RWPE1 (cell line): ENCODE data around the gene CEP120.

Experiments
- CTCF ChIA-PET: fragments of 350-600 bp; sonication (Branson Sonifier 250); formaldehyde crosslinking; extraction: SDS; loops from one replicate; lab custom pipeline; 2021; lab: Yijun Ruan, JAX
- POLR2A ChIA-PET: fragments of 400-600 bp; formaldehyde crosslinking; extraction: SDS; loops from one replicate; lab custom pipeline; 2020; ENCODE audit warnings: antibody characterized with exemption; ENCODE audit not compliant: low non-redundant PET; lab: Yijun Ruan, JAX
- DNase-seq: peaks from one replicate; pipeline ENCODE4 v3.0.0; 2012; ENCODE audit warnings: low spot score
- H3K27ac ChIP-seq: fragments of 450-650 bp; 2 replicates; pipeline ENCODE4 v1.5.1; 2017
- TF ChIP-seq, protein P1 (sequence below): fragments of 450-650 bp; conservative IDR thresholded peaks from 2 replicates; pipeline ENCODE4 v1.5.1; 2017; ENCODE audit warnings: low read depth, mild to moderate bottlenecking

CEP120 gene

DNA sequence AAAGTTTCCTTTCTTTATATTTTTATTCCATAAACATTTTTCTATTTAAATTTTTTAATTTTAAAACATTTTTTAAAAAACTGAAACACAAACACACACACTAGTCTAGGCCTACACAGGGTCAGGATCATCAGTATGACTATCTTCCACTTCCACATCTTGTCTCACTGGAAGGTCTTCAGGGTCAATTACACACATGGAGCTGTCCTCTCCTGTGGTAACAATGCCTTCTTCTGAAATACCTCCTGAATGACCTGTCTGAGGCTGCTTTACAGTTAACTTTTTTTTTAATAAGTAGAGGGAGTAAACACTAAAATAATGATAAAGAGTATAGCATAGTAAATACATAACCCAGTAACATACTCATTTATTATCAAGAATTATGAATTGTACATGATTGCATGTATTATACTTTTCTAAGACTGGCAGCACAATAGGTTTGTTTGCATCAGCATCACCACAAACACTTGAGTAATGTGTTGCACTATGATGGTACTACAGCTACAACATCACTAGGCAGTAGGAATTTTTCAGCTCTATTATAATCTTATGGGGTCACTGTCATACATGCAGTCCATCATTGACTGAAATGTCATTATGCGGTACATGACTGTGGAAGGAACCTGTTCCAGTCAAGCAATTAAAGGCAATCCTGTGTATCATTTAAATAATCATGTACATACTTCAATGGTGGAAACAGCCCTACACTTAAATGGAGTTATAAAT lies 17.4 kb upstream of the CEP120 start:
- TF ChIP-seq, protein P1, sequence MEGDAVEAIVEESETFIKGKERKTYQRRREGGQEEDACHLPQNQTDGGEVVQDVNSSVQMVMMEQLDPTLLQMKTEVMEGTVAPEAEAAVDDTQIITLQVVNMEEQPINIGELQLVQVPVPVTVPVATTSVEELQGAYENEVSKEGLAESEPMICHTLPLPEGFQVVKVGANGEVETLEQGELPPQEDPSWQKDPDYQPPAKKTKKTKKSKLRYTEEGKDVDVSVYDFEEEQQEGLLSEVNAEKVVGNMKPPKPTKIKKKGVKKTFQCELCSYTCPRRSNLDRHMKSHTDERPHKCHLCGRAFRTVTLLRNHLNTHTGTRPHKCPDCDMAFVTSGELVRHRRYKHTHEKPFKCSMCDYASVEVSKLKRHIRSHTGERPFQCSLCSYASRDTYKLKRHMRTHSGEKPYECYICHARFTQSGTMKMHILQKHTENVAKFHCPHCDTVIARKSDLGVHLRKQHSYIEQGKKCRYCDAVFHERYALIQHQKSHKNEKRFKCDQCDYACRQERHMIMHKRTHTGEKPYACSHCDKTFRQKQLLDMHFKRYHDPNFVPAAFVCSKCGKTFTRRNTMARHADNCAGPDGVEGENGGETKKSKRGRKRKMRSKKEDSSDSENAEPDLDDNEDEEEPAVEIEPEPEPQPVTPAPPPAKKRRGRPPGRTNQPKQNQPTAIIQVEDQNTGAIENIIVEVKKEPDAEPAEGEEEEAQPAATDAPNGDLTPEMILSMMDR, result no peak
- DNase-seq, result no peak
- CTCF ChIA-PET, result interaction anchor here (0.6 kb wide), 1 partner anchor 220 kb away, joined by 3 read pairs; no protein-coding TSS in a partner anchor
- no peak overlapping the region for H3K27ac ChIP-seq
- POLR2A ChIA-PET, result no interaction called here

DNA sequence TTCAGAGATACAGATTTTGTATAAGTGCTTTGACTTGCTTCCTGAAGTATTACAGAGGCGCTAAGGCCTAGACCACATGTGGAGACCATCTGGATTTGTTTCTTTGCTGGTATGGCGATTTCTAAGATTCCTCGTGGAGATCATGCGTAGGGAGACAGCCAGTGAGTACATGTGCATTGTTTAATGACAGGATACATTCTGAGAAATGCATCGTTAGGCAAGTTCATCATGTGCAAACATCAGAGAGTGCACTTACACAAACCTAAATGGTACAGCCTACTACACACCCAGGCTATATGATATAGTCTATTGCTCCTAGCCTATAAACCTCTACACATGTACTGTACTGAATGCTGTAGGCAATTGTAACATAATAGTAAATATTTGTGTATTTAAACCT lies 16.5 kb upstream of the CEP120 start:
- ChIA-PET CTCF (no interaction called here), POLR2A (no interaction called here)
- TF ChIP-seq, protein P1, result no peak
- DNase-seq, result no peak
- no peak overlapping the region for H3K27ac ChIP-seq

DNA sequence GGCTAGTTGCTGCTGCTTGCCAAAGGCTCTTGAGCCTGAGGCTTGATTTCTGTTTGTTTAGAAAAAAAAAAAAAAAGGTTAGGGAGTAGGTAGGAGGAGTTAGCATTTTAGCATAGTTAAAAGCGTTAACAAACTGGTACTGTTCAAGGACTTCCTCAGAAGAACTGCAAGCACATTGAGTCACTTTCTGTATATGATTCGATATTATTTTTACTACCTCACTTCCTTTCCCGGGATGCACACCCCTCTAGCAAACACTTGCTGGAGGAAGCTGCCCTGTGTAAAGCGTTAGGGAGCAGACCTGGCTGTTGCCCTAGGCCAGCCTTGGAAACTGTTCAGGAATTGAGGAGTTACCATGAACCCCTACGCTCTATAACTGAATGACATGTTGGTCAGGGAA lies 15.7 kb upstream of the CEP120 start:
- CTCF ChIA-PET, result interaction anchor here (1.5 kb wide), 1 partner anchor 16 kb away, joined by 6 read pairs; the partner anchor contains the start of gene CEP120
- no peak overlapping the region for H3K27ac ChIP-seq
- TF ChIP-seq, protein P1, result no peak
- POLR2A ChIA-PET, result no interaction called here
- no peak for DNase-seq

- CTCF ChIA-PET, result interaction anchor here (1.5 kb wide), 1 partner anchor 15 kb away, joined by 6 read pairs; the partner anchor contains the start of gene CEP120
- POLR2A ChIA-PET, result no interaction called here
- TF ChIP-seq, protein P1, result no peak
- no peak for DNase-seq
- H3K27ac ChIP-seq, result no peak overlapping the region
Measured at GRCh38 chr5:123438244-123438643, 15.0 kb upstream of the CEP120 start.

DNA sequence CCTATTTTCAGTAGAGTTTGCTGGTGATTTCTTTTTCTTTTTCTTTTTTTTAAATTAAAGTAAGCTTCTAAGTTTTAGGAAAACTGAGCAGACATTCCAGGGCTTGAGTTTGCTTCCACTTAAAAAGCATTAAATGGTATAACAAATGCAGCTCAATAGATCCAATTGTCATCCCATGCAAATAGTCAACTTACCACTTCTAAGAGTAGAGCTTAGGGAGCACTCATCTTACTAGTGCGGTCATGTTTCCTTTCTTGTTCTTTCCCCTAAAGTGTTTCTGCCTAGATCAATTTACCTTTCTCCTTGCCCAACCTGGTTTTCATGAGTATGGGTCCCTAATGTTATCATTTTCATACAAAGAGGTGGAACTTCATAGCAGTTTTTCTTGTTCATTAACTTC lies 13.0 kb upstream of the CEP120 start:
- ChIA-PET POLR2A (no interaction called here), CTCF (interaction anchor here (0.7 kb wide), 1 partner anchor 44 kb away, joined by 3 read pairs; no protein-coding TSS in a partner anchor)
- no peak overlapping the region for H3K27ac ChIP-seq
- TF ChIP-seq, protein P1, result no peak
- DNase-seq, result no peak

GRCh38 chr5:123434796-123435195 lies 11.6 kb upstream of the CEP120 start:
- CTCF ChIA-PET, result no interaction called here

More at GRCh38 chr5:123434796-123435195, 11.6 kb upstream of the CEP120 start:
- DNase-seq, result no peak
- TF ChIP-seq, protein P1, result no peak
- no peak overlapping the region for H3K27ac ChIP-seq
- POLR2A ChIA-PET, result no interaction called here
